Kidney (tissue), 14 donors: Measurements from ENCODE around the gene SLX9. TPM values are rescaled to one million over a fixed set of nuclear protein-coding genes. Genes with fewer than 3 reads are reported as not detected.
"Not testable (repeated sequence)": the region's sequence is repeated elsewhere in the genome, so short reads cannot be mapped to it uniquely, and the experiment has no call there.

Experiments used
- DNase-seq, 5 donors: peaks; one replicate each; pipeline ENCODE4 v3.0.0-alpha.2; 2013 to 2020
- FAIRE-seq: peaks from 2 replicates; lab custom pipeline; 2012; peaks lifted over from hg19 to GRCh38; lab: Jason Lieb, UNC
- H3K27ac ChIP-seq, 2 donors: one replicate each; pipeline ENCODE4 v1.7.0; 2013; ENCODE audit warnings: low read depth in 2 of 2, low read length in 2 of 2, inconsistent platforms in 1 of 2
- H3K27me3 ChIP-seq: one replicate; pipeline ENCODE4 v1.7.1; 2013; ENCODE audit warnings: low read length, inconsistent platforms; ENCODE audit not compliant: control insufficient read depth, insufficient read depth
- H3K36me3 ChIP-seq, 3 donors: one replicate each; pipeline versions ENCODE4 v1.7.0 to v1.7.1; 2013; ENCODE audit warnings: low read length in 3 of 3, control low read depth in 1 of 3, inconsistent platforms in 1 of 3; ENCODE audit not compliant: insufficient read depth in 3 of 3, control insufficient read depth in 2 of 3
- H3K4me1 ChIP-seq, 3 donors: one replicate each; pipeline versions ENCODE4 v1.7.0 to v1.7.1; 2013; ENCODE audit warnings: low read length in 3 of 3, inconsistent platforms in 1 of 3, low read depth in 1 of 3; ENCODE audit not compliant: control insufficient read depth in 2 of 3, insufficient read depth in 2 of 3
- H3K4me3 ChIP-seq, 3 donors: one replicate each; pipeline versions ENCODE4 v1.7.0 to v1.8.1; 2013; ENCODE audit warnings: low read length in 3 of 3, control low read depth in 1 of 3, inconsistent platforms in 1 of 3
- H3K9ac ChIP-seq, 3 donors: one replicate each; pipeline versions ENCODE4 v1.7.0 to v1.7.1; 2013; ENCODE audit warnings: low read length in 3 of 3, control low read depth in 1 of 3, inconsistent platforms in 1 of 3
- H3K9me3 ChIP-seq, 3 donors: one replicate each; pipeline versions ENCODE4 v1.7.0 to v1.7.1; 2013; ENCODE audit warnings: low read length in 3 of 3, control low read depth in 1 of 3, inconsistent platforms in 1 of 3; ENCODE audit not compliant: control insufficient read depth in 2 of 3, insufficient read depth in 1 of 3
- CTCF ChIP-seq: IDR thresholded peaks from 3 replicates; pipeline ENCODE4 v1.5.1; 2012; ENCODE audit warnings: mild to moderate bottlenecking, moderate library complexity, borderline replicate concordance; ENCODE audit not compliant: insufficient read depth; ENCODE audit errors: extremely low read depth
- intact Hi-C: fragments of 100-400 bp; cut with DNase I; formaldehyde crosslinking; loops from one replicate; pipeline ENCODE4 v1.11.1; 2022
- polyA plus RNA-seq: library from polyadenylated mRNA; stranded (reverse); fragments of 350-450 nt; fragmentation: Illumina TruSeq; extraction: RNeasy Lipid Tissue Mini Kit (QIAGEN cat#74804); gene quantifications from one replicate; pipeline ENCODE4 v1.2.3, GENCODE V29; 2014; ENCODE audit warnings: low read depth, low replicate concordance; ENCODE audit not compliant: insufficient read depth
- total RNA-seq: library from RNA; stranded (reverse); fragmentation: NEBNext Ultra II Directional; extraction: Animal tissue kit (Norgen Biotek cat#: 25700); gene quantifications from one replicate; pipeline ENCODE4 v1.2.1, GENCODE V29; 2021
- donor health status: control.
- donor health status: control.
- donor health status: control.
- donor health status: control.
- donor health status: control.
- donor health status: DM: yes; HTN: yes; CAD: no.
- donor health status: Normal renal cell carcinoma (clear cell type).

SLX9 gene
- total and polyA plus RNA-seq, 2 donors from 2014 or later = 27.1 to 35.1 TPM

DNA sequence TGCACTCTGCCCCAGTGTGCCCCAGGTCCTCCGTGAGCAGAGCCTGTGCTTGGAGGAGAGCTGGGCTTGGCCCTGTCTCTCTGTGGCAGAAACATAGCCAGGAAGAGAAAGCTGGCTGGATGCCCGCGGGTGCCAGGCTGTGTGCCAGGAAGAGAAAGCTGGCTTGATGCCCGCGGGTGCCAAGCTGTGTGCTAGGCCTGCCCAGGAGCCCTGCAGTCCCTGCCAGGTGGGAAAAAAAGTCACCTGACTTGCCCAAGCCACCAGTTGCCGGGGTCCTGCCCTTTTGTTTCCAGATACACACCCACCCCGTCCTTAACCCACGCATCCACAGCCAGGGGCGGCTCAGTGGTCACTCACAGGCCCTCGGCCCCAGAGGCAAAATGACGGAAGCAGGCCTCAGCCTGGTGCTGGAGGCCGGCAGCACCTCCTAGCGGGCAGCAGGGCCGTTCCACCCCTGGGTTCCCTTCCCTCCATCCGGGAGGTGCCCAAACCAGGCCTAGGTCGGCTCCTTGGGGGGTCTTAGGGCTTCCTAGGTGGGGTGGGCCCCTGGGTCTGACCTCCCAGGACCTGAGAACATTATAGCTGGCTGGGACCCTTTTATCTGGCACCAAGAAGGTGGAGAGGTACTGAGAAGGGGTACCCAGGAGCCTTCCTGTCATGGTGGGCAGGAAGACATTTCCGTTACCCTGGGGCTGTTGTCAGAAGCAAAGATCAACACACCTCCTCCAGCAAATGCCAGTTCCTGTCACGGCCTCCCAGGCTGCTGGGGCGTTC is 28.3 kb upstream of the SLX9 start:
- Histone ChIP-seq H3K36me3 (no peaks in the 10 kb centered on the region), H3K9ac (peak overlapping the region in 1 of 3 donors; percentile 34), H3K9me3 (no peaks in the 10 kb centered on the region), H3K4me1 (peaks cover 0 to 23% (median 17%) of the 10 kb centered on the region in 3 donors), H3K4me3 (peak overlapping the region in 1 of 3 donors; percentile 3), H3K27me3 (no peaks in the 10 kb centered on the region), H3K27ac (peak overlapping the region; percentile 62 to 76)
- intact Hi-C loops = no loop called here
- DNase-seq = peak in 1 of 5 donors; percentile 93
- no peak for FAIRE-seq
- peak; percentile 37 for TF ChIP-seq CTCF

DNA sequence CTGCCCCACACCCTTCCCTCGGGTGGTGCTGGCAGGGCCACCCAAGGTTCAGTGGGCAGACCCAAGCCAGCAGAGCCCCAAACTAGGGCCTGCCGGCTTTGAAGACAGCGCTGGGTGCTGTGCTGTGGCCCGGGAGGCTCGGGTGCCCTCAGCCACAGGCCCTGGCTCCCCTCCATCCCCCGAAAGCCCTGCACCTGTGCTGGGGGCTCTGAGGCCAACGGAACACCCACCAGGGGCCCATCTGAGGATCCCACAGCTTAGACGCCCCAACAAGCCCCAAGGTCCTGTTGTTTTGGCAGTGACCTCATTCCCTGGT is 27.7 kb upstream of the SLX9 start:
- FAIRE-seq = no peak
- peak overlapping the region; percentile 62 to 76 for H3K27ac ChIP-seq

DNA sequence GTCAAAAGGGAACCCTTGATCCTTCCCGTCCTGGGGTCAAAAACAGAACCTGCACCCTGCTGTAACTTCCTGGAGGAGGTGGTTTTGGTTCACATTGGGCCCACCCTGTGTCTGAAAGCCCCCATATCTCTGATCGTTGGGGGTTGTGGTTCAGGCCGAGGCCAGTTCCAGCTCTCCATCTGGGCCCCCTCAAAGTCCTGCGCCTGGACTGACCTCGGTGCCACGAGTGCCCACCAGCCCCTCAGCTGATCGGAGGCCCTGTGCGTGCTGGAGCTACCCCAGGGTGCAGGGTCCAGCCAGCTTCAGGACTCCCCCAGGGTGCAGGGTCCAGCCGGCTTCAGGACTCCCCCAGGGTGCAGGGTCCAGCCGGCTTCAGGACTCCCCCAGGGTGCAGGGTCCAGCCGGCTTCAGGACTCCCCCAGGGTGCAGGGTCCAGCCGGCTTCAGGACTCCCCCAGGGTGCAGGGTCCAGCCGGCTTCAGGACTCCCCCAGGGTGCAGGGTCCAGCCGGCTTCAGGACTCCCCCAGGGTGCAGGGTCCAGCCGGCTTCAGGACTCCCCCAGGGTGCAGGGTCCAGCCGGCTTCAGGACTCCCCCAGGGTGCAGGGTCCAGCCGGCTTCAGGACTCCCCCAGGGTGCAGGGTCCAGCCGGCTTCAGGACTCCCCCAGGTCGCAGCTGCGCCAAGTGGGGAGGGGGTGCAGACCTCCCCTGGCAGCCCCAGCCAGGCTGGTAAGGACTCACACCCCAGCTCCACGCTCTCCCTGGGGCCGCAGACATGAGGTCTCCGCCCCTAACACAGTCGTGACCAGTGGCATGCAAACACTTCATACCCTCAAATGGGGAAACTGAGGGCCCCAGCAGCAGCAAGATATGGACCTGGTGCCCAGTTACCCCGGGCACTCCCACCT is 27.1 kb upstream of the SLX9 start:
- H3K9me3 ChIP-seq, H3K27me3 ChIP-seq, H3K36me3 ChIP-seq, H3K4me3 ChIP-seq, intact Hi-C loops, FAIRE-seq, H3K9ac ChIP-seq: not testable (repeated sequence)
- Histone ChIP-seq H3K4me1 (peaks cover 0 to 23% (median 17%) of the 10 kb centered on the region in 3 donors), H3K27ac (peak overlapping the region; percentile 63 to 76)
- peak in 1 of 5 donors; percentile 71 for DNase-seq

More for the DNA sequence above, 27.7 kb upstream of the SLX9 start:
- Histone ChIP-seq H3K4me3 (no peak overlapping the region), H3K27me3 (no peaks in the 10 kb centered on the region), H3K4me1 (peaks cover 0 to 23% (median 17%) of the 10 kb centered on the region in 3 donors), H3K9ac (no peak overlapping the region), H3K36me3 (no peaks in the 10 kb centered on the region), H3K9me3 (no peaks in the 10 kb centered on the region)
- peak in 1 of 5 donors; percentile 81 for DNase-seq
- intact Hi-C loops = no loop called here
- TF ChIP-seq CTCF = no peak
